ENCODE data around the gene VPS4A.

Gene VPS4A

GRCh38 chr16:69302301-69302700, 8.8 kb upstream of the VPS4A start:
- H3K27ac ChIP-seq, result no peak overlapping the region
- no peak for DNase-seq (ENCODE audit: low read depth, low spot score)

DNA sequence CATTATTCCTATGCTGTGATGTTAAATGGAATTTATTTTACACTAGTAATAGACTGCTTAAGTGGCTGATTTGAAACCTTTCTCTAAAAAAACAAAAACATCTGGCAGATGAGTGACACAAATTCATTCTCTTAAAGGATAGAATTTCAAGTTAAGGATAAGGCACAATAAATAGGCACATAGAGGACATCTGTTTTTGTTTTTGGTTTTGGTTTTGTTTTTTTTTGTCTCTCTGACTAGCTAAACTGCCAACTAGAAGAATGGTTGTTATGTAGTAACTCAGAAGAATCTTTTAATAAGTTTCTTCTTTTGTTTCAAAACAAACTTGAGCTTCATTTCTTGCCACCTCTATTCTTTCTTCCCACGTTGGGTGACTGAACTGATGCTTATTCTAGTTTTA, 5.1 kb upstream of the VPS4A start:
- no peak overlapping the region for H3K27ac ChIP-seq
- no peak for DNase-seq (ENCODE audit: low read depth, low spot score)

DNA sequence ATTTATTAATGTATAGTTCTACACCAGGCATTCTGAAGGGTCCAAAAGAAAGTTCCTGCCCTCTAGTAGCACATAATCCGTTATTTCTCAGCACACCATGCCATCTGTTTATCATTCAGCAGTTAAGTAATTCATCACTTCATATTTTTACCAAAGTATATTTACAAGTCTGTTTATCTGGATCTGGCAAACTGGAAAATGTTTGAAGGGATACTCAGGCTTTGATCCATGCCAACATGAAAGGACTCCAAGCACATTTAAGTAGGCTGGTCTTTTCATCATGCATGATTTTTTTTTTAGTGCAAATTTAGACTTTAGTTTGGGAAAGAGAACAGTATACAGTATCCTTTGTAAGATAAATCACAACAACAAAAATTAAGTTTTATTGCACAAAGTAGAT, 4.1 kb upstream of the VPS4A start:
- DNase-seq (ENCODE audit: low read depth, low spot score), result no peak
- no peak overlapping the region for H3K27ac ChIP-seq

DNA sequence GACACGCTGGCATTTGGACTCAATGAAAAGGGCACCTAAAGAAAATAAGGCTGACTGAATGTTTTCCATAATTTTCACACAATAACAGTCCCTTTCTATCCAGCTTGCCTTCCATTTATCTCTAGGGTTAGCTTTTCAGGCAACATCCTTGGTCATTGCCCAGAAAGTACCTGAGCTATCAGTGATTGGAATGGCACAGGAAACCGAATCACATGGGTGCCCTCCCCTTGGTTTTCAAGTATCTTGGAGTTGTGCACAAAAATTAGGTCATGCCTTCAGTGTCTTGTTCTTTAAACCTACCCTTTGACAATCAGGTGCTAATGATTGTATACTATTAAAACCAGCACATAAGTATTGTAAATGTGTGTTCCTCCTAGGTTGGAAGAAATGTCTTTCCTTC, 3.3 kb upstream of the VPS4A start:
- H3K27ac ChIP-seq, result no peak overlapping the region
- DNase-seq (ENCODE audit: low read depth, low spot score), result no peak

- DNase-seq (ENCODE audit: low read depth, low spot score), result no peak
- no peak overlapping the region for H3K27ac ChIP-seq
These were observed 1.8 kb upstream of the VPS4A start for GRCh38 chr16:69309316-69309715.

- peak overlapping the region; percentile 80 for H3K27ac ChIP-seq
- no peak for DNase-seq (ENCODE audit: low read depth, low spot score)
These were observed 610 bp downstream of the VPS4A start for GRCh38 chr16:69311533-69312387.

DNA sequence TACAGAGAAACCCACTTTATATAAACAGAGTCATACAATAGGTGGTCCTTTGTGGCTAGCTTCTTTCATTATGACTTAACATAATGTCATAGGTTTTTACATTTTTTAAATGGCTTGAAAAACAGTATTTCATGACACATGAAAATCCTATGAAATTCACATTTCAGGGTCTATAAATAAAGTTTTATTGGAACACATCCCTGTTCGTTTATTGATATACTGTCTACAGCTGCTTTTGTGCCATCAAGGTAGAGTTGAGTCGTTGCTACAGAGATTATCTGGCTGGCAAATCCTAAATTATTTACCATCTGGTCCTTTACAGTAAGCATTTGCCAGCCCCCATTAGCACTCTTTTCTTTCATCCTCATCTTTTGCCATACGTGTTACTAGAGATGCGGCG, 2.3 kb downstream of the VPS4A start:
- no peak for DNase-seq (ENCODE audit: low read depth, low spot score)
- no peak overlapping the region for H3K27ac ChIP-seq

DNA sequence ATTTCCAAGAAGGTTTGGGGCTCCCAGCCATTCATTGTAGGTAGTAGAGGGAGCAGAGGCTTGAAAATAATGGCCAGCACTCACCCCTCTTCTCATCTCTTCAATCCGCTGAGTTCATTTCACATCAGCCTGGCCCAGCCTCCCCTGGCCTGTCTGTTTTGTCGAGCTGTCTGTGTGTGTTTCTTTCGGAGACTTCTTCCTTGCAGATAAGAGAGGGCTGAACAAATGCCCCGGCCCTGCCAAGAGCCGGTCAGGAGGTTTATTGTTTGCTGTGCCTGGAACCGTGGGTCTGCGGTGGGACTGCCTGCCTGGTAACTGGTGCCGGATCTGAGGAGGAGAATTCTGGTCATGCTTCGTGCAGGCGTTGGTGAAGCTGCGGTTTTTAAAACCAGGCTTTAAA, 3.4 kb downstream of the VPS4A start:
- no peak for DNase-seq (ENCODE audit: low read depth, low spot score)
- H3K27ac ChIP-seq, result no peak overlapping the region

DNA sequence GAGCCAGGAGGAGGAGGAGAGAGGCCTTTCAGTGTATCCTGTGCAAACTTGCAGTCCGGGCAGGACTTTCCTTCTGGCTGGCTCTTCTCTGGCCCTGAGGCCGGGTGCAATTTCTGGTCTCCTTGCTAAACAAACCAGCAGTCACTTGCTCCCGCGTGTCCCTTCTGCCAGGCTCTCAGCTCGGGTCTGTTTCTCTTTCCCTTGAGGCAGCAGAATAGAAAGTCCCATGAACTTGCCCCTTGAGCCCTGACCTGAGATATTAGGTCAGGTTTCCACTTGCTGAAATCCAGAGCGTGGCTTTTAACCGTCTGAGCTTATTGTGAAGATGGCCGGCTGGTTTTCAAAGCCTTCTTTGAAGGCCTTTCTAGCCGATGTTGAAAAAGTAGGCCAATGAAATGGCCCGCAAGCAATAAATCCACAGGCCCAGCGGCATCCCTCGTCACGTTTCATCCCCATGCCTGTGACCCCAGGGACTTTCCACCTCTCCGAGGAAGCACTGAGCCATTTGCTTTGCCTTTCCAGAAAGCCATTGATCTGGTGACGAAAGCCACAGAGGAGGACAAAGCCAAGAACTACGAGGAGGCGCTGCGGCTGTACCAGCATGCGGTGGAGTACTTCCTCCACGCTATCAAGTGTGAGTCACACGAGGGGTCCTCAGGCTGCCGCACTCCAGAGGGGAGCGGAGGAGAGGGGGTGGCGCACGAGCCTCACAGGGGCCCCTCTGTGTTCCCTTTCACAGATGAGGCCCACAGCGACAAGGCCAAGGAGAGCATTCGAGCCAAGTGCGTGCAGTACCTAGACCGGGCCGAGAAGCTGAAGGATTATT, 4.5 kb downstream of the VPS4A start:
- H3K27ac ChIP-seq, result no peak overlapping the region
- DNase-seq (ENCODE audit: low read depth, low spot score), result no peak

GRCh38 chr16:69316595-69317034, 5.5 kb downstream of the VPS4A start:
- DNase-seq (ENCODE audit: low read depth, low spot score), result no peak
- no peak overlapping the region for H3K27ac ChIP-seq

DNA sequence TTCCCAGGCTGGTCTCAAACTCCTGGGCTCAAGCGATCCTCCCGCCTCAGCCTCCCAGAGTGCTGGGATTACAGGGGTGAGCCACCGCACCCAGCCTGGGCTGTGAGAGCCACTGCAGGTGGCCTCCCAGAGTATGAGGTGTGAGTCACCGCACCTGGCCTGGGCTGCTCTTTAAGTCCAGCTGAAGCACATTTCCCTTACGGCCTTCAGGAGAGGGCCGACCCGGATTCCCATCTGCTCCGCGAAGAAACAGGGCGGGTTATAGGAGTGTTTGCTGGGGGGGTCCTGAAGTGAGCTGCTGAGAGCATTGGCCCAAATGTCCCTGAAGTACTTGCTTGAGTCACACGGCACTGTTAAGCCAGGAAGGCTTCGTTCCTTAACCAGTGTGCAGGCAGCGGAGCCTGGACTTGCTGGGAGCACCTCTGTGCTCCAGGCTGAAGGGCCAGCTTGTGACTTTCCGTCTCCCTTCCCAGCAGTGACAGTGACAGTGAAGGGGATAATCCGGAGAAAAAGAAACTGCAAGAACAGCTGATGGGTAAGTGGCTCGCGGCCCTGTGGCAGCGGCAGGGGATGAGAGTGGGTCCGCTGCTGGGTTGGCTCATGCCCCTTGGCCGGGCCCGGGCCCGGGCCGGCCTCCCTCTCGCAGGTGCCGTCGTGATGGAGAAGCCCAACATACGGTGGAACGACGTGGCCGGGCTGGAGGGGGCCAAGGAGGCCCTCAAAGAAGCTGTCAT, 7.2 kb downstream of the VPS4A start:
- DNase-seq (ENCODE audit: low read depth, low spot score), result no peak
- H3K27ac ChIP-seq, result no peak overlapping the region

- no peak for DNase-seq (ENCODE audit: low read depth, low spot score)
- no peak overlapping the region for H3K27ac ChIP-seq
These were observed 7.8 kb downstream of the VPS4A start for GRCh38 chr16:69318911-69319289.

DNA sequence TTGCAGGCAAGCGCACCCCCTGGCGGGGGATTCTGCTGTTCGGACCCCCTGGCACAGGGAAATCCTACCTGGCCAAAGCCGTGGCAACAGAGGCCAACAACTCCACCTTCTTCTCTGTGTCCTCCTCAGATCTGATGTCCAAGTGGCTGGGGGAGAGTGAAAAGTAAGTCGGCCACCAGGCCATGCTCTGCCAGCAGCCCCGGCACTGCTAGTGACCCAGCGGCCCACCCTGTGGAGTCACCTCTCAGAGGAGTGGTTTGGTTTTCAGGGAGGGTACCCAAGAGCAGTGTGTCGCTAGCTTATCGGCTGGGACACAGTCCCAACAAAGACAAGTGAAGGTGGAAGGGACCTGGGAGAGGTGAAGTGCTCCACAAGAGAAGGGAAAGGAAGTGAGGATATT, 8.2 kb downstream of the VPS4A start:
- DNase-seq (ENCODE audit: low read depth, low spot score), result no peak
- no peak overlapping the region for H3K27ac ChIP-seq

DNA sequence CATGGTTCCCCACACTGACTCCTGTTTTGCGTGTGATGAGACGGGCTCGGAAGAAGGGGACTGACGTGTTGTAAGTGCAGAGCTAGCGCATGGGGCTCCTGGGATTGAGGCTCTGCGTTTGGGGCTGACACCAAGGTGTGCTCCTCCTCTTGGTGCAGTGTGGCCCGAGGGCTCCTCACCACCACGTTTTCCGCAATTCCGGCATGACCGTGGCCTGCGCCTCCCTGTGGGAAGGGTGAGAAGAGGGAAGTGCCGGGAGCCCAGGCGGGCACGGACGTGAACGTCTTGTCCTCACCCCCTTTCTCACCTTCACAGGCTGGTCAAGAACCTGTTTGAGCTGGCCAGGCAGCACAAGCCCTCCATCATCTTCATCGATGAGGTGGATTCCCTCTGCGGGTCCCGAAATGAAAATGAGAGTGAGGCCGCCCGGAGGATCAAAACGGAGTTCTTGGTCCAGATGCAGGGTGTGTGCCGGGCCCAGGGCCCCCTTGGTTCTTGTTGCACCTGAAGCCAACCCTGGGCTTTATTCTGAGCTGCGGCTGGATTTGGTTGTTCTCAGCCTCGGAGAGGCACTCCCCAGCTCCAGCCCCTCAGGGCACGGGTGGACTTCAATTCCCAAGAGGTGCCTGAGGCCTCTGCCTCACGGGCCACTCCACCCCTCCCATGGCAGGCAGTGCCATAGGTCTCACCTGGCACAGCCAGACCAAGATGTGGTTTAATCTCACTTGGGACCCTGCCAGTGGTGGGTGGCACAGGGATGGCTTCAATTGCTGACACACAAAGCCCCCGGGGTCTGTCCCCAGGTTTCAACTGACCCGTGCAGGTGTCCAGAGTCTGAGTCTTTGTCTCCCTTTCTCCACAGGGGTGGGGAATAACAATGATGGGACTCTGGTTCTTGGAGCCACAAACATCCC, 8.9 kb downstream of the VPS4A start:
- no peak for DNase-seq (ENCODE audit: low read depth, low spot score)
- no peak overlapping the region for H3K27ac ChIP-seq

DNA sequence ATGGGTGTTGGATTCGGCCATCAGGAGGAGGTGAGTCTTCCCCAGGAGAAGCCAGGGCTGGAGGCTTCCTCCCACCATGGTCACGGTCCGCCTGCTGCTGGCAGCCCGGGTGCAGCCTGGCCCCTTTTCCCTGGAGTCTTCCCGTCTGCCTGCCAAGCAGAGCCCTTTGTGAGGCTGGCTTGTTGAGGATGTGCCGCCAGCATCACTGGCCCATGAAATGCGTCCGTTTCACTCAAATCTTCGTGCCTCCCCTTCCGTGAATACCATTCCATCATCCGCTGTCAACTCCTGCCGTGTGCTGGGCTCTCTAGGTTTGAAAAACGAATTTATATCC, 9.6 kb downstream of the VPS4A start:
- DNase-seq (ENCODE audit: low read depth, low spot score), result no peak
- no peak overlapping the region for H3K27ac ChIP-seq

DNA sequence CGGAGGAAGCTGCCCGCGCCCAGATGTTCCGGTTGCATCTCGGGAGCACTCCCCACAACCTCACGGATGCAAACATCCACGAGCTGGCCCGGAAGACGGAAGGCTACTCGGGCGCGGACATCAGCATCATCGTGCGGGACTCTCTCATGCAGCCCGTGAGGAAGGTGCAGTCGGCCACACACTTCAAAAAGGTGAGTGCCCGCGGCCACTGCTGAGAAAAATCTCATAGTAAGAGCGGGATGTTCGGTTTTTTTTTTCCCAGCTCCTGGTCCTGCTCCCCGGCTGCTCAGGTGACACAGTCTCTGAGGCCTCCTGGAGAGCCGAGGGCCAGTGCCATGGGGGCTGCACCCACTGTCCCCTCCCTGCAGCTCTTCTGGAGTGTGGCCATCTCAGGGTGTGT, 9.9 kb downstream of the VPS4A start:
- no peak overlapping the region for H3K27ac ChIP-seq
- DNase-seq (ENCODE audit: low read depth, low spot score), result no peak

DNA sequence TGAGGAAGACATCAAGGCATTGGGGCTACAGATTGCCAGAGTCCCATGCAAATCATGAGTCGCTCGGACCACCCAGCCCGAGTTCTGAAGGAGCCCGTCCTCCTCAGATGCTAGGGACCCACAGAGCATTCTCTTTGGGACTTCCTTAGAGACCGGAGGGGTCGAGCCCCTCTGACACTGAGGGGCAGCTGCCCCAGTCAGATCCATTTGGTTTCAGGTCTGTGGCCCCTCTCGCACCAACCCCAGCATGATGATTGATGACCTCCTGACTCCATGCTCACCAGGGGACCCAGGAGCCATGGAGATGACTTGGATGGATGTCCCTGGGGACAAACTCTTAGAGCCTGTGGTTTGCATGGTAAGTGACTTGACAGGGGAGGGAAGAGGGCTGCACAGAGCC, 11.2 kb downstream of the VPS4A start:
- no peak overlapping the region for H3K27ac ChIP-seq

GRCh38 chr16:69323415-69323814, 12.3 kb downstream of the VPS4A start:
- DNase-seq (ENCODE audit: low read depth, low spot score), result no peak
- H3K27ac ChIP-seq, result no peak overlapping the region

More for the DNA sequence above, 11.2 kb downstream of the VPS4A start:
- no peak for DNase-seq (ENCODE audit: low read depth, low spot score)

GRCh38 chr16:69324013-69324531, 12.9 kb downstream of the VPS4A start:
- DNase-seq (ENCODE audit: low read depth, low spot score), result no peak

More at GRCh38 chr16:69324013-69324531, 12.9 kb downstream of the VPS4A start:
- no peak overlapping the region for H3K27ac ChIP-seq

All from epithelial cell of prostate (primary cell).